Measurements from ENCODE around the gene VAPB. TPM values are rescaled to one million over a fixed set of nuclear protein-coding genes. Genes with fewer than 3 reads are reported as not detected.

VAPB gene
- total RNA-seq, 1 experiment from 2014 or later, result 46.6 TPM

DNA sequence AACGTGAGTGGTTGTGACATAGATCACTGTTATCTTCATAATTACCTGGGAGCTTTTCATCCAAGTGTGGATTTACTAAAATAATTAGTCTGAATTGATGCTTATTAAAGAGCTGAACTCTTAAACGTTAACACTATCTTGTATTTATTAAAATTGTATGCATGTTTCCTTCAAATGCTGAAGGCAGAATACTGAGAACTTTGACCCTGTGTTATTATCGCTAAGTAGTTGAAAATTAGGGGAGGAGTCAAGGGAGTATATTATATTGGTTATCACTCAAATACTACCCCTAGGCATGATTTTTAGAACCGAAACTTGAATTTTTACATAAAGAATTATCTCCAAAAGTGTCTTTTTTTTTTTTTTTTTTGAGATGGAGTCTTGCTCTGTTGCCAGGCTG lies 5.8 kb downstream of the VAPB start (continued):
- TF ChIP-seq, protein P1, sequence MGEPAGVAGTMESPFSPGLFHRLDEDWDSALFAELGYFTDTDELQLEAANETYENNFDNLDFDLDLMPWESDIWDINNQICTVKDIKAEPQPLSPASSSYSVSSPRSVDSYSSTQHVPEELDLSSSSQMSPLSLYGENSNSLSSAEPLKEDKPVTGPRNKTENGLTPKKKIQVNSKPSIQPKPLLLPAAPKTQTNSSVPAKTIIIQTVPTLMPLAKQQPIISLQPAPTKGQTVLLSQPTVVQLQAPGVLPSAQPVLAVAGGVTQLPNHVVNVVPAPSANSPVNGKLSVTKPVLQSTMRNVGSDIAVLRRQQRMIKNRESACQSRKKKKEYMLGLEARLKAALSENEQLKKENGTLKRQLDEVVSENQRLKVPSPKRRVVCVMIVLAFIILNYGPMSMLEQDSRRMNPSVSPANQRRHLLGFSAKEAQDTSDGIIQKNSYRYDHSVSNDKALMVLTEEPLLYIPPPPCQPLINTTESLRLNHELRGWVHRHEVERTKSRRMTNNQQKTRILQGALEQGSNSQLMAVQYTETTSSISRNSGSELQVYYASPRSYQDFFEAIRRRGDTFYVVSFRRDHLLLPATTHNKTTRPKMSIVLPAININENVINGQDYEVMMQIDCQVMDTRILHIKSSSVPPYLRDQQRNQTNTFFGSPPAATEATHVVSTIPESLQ (CRISPR knock-in tag; IDR thresholded peaks at IDR 0.05), result no peak
- TF ChIP-seq, protein P2, sequence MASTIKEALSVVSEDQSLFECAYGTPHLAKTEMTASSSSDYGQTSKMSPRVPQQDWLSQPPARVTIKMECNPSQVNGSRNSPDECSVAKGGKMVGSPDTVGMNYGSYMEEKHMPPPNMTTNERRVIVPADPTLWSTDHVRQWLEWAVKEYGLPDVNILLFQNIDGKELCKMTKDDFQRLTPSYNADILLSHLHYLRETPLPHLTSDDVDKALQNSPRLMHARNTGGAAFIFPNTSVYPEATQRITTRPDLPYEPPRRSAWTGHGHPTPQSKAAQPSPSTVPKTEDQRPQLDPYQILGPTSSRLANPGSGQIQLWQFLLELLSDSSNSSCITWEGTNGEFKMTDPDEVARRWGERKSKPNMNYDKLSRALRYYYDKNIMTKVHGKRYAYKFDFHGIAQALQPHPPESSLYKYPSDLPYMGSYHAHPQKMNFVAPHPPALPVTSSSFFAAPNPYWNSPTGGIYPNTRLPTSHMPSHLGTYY (CRISPR knock-in tag; IDR thresholded peaks at IDR 0.05), result no peak
- no peak for TF ChIP-seq FOXJ3 (CRISPR knock-in tag; IDR thresholded peaks at IDR 0.05; ENCODE audit: borderline replicate concordance)
- no peak for TF ChIP-seq CREM (CRISPR knock-in tag; IDR thresholded peaks at IDR 0.05)
- no peak for TF ChIP-seq SMAD4 (CRISPR knock-in tag; IDR thresholded peaks at IDR 0.05)
- no peak for TF ChIP-seq SOX15 (CRISPR knock-in tag; IDR thresholded peaks at IDR 0.05)
- TF ChIP-seq, protein P3, sequence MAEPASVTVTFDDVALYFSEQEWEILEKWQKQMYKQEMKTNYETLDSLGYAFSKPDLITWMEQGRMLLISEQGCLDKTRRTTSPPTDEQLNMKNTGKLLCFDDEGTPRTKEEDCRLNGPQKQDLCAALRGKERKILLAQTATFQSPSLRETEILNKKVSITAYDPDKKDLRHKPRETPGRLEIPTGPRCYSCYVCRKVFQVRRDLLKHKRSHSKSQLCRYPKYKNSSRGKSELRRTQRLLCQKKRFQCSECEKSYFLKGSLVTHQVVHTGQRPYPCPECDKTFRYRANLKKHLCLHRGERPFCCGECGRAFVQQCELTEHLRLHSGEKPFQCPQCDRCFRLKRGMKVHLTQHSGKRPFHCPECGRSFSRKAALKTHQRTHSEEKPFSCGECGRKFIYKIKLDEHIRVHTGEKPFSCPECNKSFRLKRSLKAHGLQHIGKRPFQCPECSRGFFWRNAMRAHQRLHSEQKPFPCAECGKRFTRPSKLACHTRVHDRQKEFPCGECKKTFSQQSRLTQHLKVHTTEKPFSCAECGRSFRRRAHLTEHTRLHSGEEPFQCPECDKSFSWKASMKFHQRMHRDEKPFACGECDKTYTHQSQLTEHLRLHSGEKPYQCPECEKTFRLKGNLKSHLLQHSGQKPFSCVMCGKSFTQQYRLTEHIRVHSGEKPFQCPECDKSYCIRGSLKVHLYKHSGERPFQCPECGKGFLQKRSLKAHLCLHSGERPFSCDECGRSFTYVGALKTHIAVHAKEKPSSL (CRISPR knock-in tag; conservative IDR thresholded peaks at IDR 0.05), result no peak

DNA sequence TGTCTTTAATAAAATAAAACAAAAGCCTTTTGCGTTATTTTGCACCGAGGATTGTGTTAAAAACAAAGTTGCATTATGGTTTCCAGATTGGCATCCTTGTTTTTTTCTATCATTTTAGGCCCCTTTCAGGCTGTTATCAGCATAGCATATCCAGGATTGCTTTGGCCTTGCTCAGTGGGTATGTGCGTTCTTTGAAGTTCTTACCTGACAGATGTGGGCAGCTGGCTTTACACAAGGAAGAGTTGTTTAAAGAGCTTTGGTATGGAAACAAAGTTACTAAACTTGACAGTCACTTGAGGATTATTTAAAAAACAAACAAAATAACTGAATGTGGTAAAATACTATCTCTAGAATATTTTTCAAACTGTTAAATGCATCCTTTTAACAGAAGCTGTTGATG lies 6.6 kb downstream of the VAPB start:
- Mint-ChIP-seq H3K9me3 (no peaks in the 10 kb centered on the region), H3K4me1 (peaks cover 57% of the 10 kb centered on the region), H3K36me3 (peaks cover 15% of the 10 kb centered on the region), H3K4me3 (no peak overlapping the region), H3K27me3 (ENCODE audit: low read depth) (no peaks in the 10 kb centered on the region), H3K27ac (no peak overlapping the region)
- ChIA-PET CTCF (interaction anchor here (0.7 kb wide), 1 partner anchor 1818 kb away, joined by 4 read pairs; no protein-coding TSS in a partner anchor), POLR2A (no interaction called here)
- TF ChIP-seq, protein P2 (CRISPR knock-in tag; IDR thresholded peaks at IDR 0.05), result no peak
- TF ChIP-seq ZNF232 (CRISPR knock-in tag; IDR thresholded peaks at IDR 0.05) (no peak), HMGA2 (CRISPR knock-in tag; IDR thresholded peaks at IDR 0.05) (no peak), ZNF671 (CRISPR knock-in tag; IDR thresholded peaks at IDR 0.05) (no peak), NR3C1 (CRISPR knock-in tag; conservative IDR thresholded peaks at IDR 0.05; ENCODE audit: low read depth) (no peak), ESRRA (CRISPR knock-in tag; IDR thresholded peaks at IDR 0.05; ENCODE audit: borderline replicate concordance) (no peak), SP1 (CRISPR knock-in tag; conservative IDR thresholded peaks at IDR 0.05) (no peak), NFATC4 (CRISPR knock-in tag; IDR thresholded peaks at IDR 0.05) (no peak), TCF7 (CRISPR knock-in tag; IDR thresholded peaks at IDR 0.05; ENCODE audit: low read depth) (no peak), KAT7 (CRISPR knock-in tag; IDR thresholded peaks at IDR 0.05; ENCODE audit: borderline replicate concordance) (no peak), FOXP1 (CRISPR knock-in tag; IDR thresholded peaks at IDR 0.05; ENCODE audit: borderline replicate concordance) (no peak), PRRX2 (CRISPR knock-in tag; IDR thresholded peaks at IDR 0.05) (no peak), ZNF121 (CRISPR knock-in tag; IDR thresholded peaks at IDR 0.05) (no peak)
- TF ChIP-seq, protein P4, sequence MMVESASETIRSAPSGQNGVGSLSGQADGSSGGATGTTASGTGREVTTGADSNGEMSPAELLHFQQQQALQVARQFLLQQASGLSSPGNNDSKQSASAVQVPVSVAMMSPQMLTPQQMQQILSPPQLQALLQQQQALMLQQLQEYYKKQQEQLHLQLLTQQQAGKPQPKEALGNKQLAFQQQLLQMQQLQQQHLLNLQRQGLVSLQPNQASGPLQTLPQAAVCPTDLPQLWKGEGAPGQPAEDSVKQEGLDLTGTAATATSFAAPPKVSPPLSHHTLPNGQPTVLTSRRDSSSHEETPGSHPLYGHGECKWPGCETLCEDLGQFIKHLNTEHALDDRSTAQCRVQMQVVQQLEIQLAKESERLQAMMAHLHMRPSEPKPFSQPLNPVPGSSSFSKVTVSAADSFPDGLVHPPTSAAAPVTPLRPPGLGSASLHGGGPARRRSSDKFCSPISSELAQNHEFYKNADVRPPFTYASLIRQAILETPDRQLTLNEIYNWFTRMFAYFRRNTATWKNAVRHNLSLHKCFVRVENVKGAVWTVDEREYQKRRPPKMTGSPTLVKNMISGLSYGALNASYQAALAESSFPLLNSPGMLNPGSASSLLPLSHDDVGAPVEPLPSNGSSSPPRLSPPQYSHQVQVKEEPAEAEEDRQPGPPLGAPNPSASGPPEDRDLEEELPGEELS (CRISPR knock-in tag; IDR thresholded peaks at IDR 0.05), result no peak
- TF ChIP-seq, protein P5, sequence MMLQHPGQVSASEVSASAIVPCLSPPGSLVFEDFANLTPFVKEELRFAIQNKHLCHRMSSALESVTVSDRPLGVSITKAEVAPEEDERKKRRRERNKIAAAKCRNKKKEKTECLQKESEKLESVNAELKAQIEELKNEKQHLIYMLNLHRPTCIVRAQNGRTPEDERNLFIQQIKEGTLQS (CRISPR knock-in tag; conservative IDR thresholded peaks at IDR 0.05), result no peak
- no peak for DNase-seq (ENCODE audit: low spot score)
- ATAC-seq, result no peak

Measured in WTC11 (cell line).